SKM-1 treated with dmso at 0.1 percent for 144 hours (cell line): Measurements from ENCODE around the gene ROR2.

Experiments used
- DNase-seq: peaks from one replicate; lab custom pipeline; 2025; ENCODE audit not compliant: unreplicated experiment; lab: John Stamatoyannopoulos, UW

The ROR2 gene

GRCh38 chr9:91693226-91693625, 256.8 kb downstream of the ROR2 start:
- no peak for DNase-seq

GRCh38 chr9:91690540-91691249, 259.3 kb downstream of the ROR2 start:
- no peak for DNase-seq

- DNase-seq: no peak
Observed at GRCh38 chr9:91689006-91689405, 261.0 kb downstream of the ROR2 start.

- DNase-seq: no peak
Observed at GRCh38 chr9:91683269-91683668, 266.8 kb downstream of the ROR2 start.

GRCh38 chr9:91682806-91683205, 267.2 kb downstream of the ROR2 start:
- DNase-seq: no peak

- peak; percentile 31 for DNase-seq
Observed at GRCh38 chr9:91681461-91682305, 268.3 kb downstream of the ROR2 start.

- no peak for DNase-seq
Observed at GRCh38 chr9:91680998-91681397, 269.0 kb downstream of the ROR2 start.

GRCh38 chr9:91680106-91680505, 269.9 kb downstream of the ROR2 start:
- DNase-seq: no peak

GRCh38 chr9:91678807-91679580, 271.0 kb downstream of the ROR2 start:
- DNase-seq: no peak

- no peak for DNase-seq
Observed at GRCh38 chr9:91677822-91678436, 272.1 kb downstream of the ROR2 start.

GRCh38 chr9:91677331-91677730, 272.7 kb downstream of the ROR2 start:
- DNase-seq: no peak

- peak; percentile 5 for DNase-seq
Observed at GRCh38 chr9:91676046-91676445, 274.0 kb downstream of the ROR2 start.

- DNase-seq: no peak
Observed at GRCh38 chr9:91664663-91665062, 285.4 kb downstream of the ROR2 start.

- DNase-seq: no peak
Observed at GRCh38 chr9:91663858-91664257, 286.2 kb downstream of the ROR2 start.

GRCh38 chr9:91661451-91661850, 288.6 kb downstream of the ROR2 start:
- DNase-seq: no peak

GRCh38 chr9:91660521-91660920, 289.5 kb downstream of the ROR2 start:
- DNase-seq: no peak

GRCh38 chr9:91659529-91660495, 290.2 kb downstream of the ROR2 start:
- no peak for DNase-seq

GRCh38 chr9:91658513-91659105, 291.4 kb downstream of the ROR2 start:
- no peak for DNase-seq

- DNase-seq: no peak
Observed at GRCh38 chr9:91657501-91657900, 292.5 kb downstream of the ROR2 start.

- no peak for DNase-seq
Observed at GRCh38 chr9:91655658-91656057, 294.4 kb downstream of the ROR2 start.
